HUDEP-2 (cell line): ENCODE measurements around the gene NRG2.

ENCODE experiments used
- DNase-seq, 76 experiments: peaks; one replicate each; lab custom pipeline; 2025; ENCODE audit not compliant: unreplicated experiment in 76 of 76; lab: John Stamatoyannopoulos, UW

The NRG2 gene

DNA sequence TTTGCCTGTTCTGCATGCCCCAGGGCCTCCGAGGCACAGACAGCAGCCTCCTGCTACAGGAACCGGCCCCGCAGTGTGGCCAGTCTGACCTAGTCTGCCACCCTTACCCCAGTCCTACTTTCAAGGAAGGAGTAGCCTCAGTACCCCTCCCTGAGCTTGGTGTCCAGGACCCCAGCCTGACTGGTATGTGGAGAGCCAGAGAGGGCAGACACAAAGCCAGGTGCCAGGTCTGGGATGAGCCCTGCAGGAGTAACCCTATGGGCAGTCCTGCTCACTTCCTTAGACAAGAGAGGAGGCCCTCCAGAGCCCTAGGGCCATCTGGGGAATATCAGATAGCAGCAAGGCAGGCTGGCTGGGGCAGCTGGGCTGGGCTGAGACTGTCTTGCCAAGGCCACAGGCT, 67.8 kb downstream of the NRG2 start:
- DNase-seq = no peak

DNA sequence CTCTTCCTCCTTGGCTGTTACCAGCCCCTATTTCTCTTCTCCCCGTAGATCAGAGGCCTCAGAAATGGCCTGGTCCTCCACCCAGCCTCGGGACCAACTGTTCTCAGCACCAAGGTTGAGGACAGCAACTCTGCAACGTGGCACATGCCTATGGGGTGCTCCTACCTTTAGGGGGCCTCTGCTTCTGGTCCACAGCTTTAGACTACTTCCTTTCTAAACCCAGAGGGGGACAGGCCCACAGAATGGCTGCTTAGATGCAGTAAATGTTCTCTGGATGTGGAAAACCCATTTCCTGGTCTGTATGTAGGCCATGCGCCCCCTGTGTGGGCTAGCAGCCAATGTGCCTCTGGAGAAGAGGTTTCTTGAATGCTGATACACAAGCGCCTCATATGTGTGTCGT, 68.4 kb downstream of the NRG2 start:
- no peak for DNase-seq

- DNase-seq = no peak
Measured at GRCh38 chr5:139971202-139971725, 71.8 kb downstream of the NRG2 start.

DNA sequence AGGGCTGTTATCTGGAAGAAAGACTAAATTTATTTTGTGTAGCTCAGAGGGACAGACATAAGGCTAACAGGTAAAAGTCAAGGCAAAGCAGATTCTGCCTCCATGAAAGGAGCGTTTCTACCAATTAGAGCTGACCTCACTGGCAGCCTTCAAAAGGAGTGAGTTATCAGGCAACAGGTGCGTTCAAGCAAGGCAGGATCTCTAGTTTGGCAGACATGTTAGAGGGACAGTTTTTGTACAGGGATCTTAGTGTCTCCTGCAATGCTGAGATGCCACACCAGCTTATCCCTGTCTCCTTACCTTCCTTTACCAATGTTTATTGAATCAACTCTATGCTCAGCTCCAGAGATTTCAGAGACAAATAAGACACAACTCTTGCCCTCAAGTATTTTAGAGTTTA, 73.8 kb downstream of the NRG2 start:
- no peak for DNase-seq

GRCh38 chr5:139968547-139969261, 74.4 kb downstream of the NRG2 start:
- DNase-seq = peak in 71 of 76 experiments; percentile 8 to 88 (median 66)

DNA sequence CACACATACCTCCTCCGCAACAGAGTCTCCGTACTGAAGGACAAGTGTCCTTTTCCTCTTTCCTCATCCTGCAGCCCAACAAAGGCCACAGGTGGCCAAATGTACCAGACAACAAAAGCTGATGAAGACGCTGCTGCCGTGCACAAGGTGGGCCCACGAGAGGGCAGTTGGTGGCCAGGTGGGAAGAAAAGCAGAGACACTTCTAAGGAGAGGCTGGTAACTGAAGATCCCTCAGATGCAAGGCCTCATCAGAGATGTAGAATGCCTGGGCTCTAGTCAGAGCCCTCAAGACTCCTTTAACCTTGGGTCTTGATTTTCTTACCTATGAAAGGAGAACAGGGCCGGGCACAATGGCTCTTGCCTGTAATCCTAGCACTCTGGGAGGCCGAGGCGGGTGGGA, 75.7 kb downstream of the NRG2 start:
- DNase-seq = no peak

- no peak for DNase-seq
Measured at GRCh38 chr5:139966856-139967255, 76.2 kb downstream of the NRG2 start.

DNA sequence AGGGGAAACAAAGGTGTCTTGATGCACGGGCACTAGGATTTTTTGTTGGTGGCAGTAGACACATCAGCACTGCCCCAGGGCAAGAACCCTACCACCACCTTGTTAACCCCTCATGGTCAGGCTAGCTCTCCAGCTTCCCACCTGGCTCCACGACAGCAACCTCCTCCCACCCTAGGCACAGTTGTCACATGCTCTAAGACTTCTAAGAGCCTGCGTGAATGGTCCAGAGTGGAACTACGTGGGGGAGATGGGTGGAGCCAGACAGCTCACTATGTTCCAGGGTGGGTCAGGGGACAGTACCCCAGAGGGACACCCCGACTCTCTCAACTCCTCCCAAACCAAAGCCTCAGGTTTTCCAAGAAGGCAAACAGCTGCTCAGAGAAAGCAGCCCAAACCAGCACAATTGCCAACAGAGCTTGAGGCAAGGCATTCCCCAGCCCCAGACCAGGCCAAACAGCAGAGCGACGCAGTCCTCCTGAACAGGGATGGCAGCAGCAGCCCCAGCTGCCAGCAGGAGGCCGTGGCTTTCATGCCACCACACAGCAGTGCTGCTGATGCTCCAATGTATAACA, 78.0 kb downstream of the NRG2 start:
- DNase-seq = no peak

- no peak for DNase-seq
Measured at GRCh38 chr5:139964266-139964993, 78.7 kb downstream of the NRG2 start.

- no peak for DNase-seq
Measured at GRCh38 chr5:139962445-139962844, 80.7 kb downstream of the NRG2 start.

GRCh38 chr5:139961435-139962157, 81.5 kb downstream of the NRG2 start:
- no peak for DNase-seq

GRCh38 chr5:139960723-139961383, 82.2 kb downstream of the NRG2 start:
- DNase-seq = no peak

GRCh38 chr5:139958432-139959148, 84.5 kb downstream of the NRG2 start:
- DNase-seq = no peak

GRCh38 chr5:139956342-139956741, 86.8 kb downstream of the NRG2 start:
- DNase-seq = no peak

- DNase-seq = peak in 2 of 76 experiments; percentile 2 to 8
Measured at GRCh38 chr5:139955616-139956273, 87.4 kb downstream of the NRG2 start.

- DNase-seq = no peak
Measured at GRCh38 chr5:139955053-139955605, 88.0 kb downstream of the NRG2 start.

GRCh38 chr5:139954462-139954861, 88.6 kb downstream of the NRG2 start:
- no peak for DNase-seq

DNA sequence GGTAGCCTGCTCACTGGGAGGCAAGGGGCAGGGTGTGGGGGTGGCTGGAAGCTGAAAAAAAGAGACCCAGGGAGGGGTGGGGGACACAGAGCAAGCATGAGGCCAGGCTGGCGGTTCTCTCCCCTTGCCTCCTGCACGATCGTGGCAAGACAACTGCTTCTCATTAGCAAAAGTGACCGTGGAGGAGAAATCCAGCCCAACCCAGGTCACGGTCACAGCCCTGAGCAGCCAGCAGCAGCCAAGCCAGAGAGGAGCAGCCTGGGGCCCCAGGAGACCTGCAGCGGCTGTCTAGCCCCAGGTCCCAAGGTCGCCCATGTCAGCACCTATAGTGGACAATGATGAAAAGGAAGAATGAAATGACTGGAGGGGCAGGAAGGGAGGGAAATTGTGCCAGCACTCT, 89.1 kb downstream of the NRG2 start:
- DNase-seq = no peak

GRCh38 chr5:139952574-139952973, 90.5 kb downstream of the NRG2 start:
- DNase-seq = no peak
